ENCODE measurements around the gene FASN. TPM values are rescaled to one million over a fixed set of nuclear protein-coding genes. Genes with fewer than 3 reads are reported as not detected.

Gene FASN
- total and polyA plus RNA-seq, 2 of the 4 experiments (the other 2 are of a cell fraction) = 12.4 to 56.0 TPM

GRCh38 chr17:82078433-82078832 is 19.6 kb downstream of the FASN start:
- no peak overlapping the region for H3K14ac ChIP-seq (replicated peaks; ENCODE audit: low read depth, low read length)
- H3K18ac ChIP-seq (ENCODE audit: low read depth, low read length) = no peak overlapping the region
- WGBS, 2 experiments (ENCODE audit: extremely low coverage in 2 of 2, insufficient read length in 1 of 2) = 95% methylated on average over 7 of the region's 18 CpGs; no CpG with 5 or more reads in 1 of the 2 experiments
- H3K56ac ChIP-seq (ENCODE audit: extremely low read depth, insufficient read depth, low read length) = no peak overlapping the region
- H3K27ac ChIP-seq (ENCODE audit: insufficient read depth, low read length) = no peak overlapping the region
- H3K4me2 ChIP-seq (ENCODE audit: low read depth, low read length) = no peak overlapping the region
- no peak overlapping the region for H4K5ac ChIP-seq (ENCODE audit: low read depth, low read length)
- no peaks in the 10 kb centered on the region for H3K79me1 ChIP-seq (ENCODE audit: low read depth in 1 of 2, low read length in 2 of 2)
- H3K9me3 ChIP-seq (ENCODE audit: control insufficient read depth, insufficient read depth, low read length) = no peaks in the 10 kb centered on the region
- no peak overlapping the region for H2BK20ac ChIP-seq (ENCODE audit: low read depth, low read length)
- H2BK15ac ChIP-seq (ENCODE audit: low read depth, low read length) = no peak overlapping the region
- no peak overlapping the region for H4K8ac ChIP-seq (ENCODE audit: low read depth in 2 of 2, low read length in 2 of 2)
- POLR2A ChIA-PET (ENCODE audit: unreplicated experiment) = no interaction called here
- no peak for DNase-seq
- no peaks in the 10 kb centered on the region for H3K9me1 ChIP-seq (ENCODE audit: insufficient read depth, low read length)
- H4K20me1 ChIP-seq (ENCODE audit: insufficient read depth, low read length) = no peaks in the 10 kb centered on the region; the same call in 1 of the 2 replicates
- H2AK5ac ChIP-seq (ENCODE audit: low read depth, low read length) = no peak overlapping the region
- ATAC-seq (ENCODE audit: low read depth) = no peak
- TSS peak; percentile 44 for BruUV-seq (replicated peaks)
- H2BK5ac ChIP-seq (ENCODE audit: low read depth, low read length, poor library complexity, severe bottlenecking) = no peak overlapping the region
- H4K91ac ChIP-seq (ENCODE audit: insufficient read depth, low read depth, low read length) = no peak overlapping the region
- H2AFZ ChIP-seq (replicated peaks; ENCODE audit: low read length, poor library complexity) = no peak overlapping the region
- TF ChIP-seq RFX5 (IDR thresholded peaks at IDR 0.05; ENCODE audit: low read depth, low read length) = no peak
- no peak for TF ChIP-seq SMC3 (IDR thresholded peaks at IDR 0.05; ENCODE audit: low read depth, low read length)
- TF ChIP-seq RCOR1 (IDR thresholded peaks at IDR 0.05; ENCODE audit: insufficient replicate concordance, low read length) = no peak
- no peak for TF ChIP-seq CHD1 (IDR thresholded peaks at IDR 0.05; ENCODE audit: low read depth, low read length)
- TF ChIP-seq, protein P1, sequence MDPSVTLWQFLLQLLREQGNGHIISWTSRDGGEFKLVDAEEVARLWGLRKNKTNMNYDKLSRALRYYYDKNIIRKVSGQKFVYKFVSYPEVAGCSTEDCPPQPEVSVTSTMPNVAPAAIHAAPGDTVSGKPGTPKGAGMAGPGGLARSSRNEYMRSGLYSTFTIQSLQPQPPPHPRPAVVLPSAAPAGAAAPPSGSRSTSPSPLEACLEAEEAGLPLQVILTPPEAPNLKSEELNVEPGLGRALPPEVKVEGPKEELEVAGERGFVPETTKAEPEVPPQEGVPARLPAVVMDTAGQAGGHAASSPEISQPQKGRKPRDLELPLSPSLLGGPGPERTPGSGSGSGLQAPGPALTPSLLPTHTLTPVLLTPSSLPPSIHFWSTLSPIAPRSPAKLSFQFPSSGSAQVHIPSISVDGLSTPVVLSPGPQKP (IDR thresholded peaks at IDR 0.05; ENCODE audit: borderline replicate concordance, low read depth, low read length) = no peak
- no peak for TF ChIP-seq BHLHE40 (IDR thresholded peaks at IDR 0.05; ENCODE audit: low read depth, low read length)
- no peak for TF ChIP-seq FOS (IDR thresholded peaks at IDR 0.05; ENCODE audit: low read depth, low read length)
- TF ChIP-seq RAD21 (IDR thresholded peaks at IDR 0.05; ENCODE audit: low read length) = no peak
- no peak for TF ChIP-seq NFE2L2 (IDR thresholded peaks at IDR 0.05; ENCODE audit: low read depth, low read length)
- no peak for TF ChIP-seq MXI1 (IDR thresholded peaks at IDR 0.05; ENCODE audit: borderline replicate concordance, low read depth, low read length)
- TF ChIP-seq, protein P2, sequence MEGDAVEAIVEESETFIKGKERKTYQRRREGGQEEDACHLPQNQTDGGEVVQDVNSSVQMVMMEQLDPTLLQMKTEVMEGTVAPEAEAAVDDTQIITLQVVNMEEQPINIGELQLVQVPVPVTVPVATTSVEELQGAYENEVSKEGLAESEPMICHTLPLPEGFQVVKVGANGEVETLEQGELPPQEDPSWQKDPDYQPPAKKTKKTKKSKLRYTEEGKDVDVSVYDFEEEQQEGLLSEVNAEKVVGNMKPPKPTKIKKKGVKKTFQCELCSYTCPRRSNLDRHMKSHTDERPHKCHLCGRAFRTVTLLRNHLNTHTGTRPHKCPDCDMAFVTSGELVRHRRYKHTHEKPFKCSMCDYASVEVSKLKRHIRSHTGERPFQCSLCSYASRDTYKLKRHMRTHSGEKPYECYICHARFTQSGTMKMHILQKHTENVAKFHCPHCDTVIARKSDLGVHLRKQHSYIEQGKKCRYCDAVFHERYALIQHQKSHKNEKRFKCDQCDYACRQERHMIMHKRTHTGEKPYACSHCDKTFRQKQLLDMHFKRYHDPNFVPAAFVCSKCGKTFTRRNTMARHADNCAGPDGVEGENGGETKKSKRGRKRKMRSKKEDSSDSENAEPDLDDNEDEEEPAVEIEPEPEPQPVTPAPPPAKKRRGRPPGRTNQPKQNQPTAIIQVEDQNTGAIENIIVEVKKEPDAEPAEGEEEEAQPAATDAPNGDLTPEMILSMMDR (conservative IDR thresholded peaks at IDR 0.05; ENCODE audit: low read depth, low read length) = no peak
- no peak for TF ChIP-seq POLR2A (IDR thresholded peaks at IDR 0.05; ENCODE audit: low read depth, low read length)
- no peak for TF ChIP-seq MAFK (IDR thresholded peaks at IDR 0.05; ENCODE audit: low read depth, low read length)
- no peak for TF ChIP-seq CEBPB (IDR thresholded peaks at IDR 0.05; ENCODE audit: low read depth, low read length)
- TF ChIP-seq MAZ (IDR thresholded peaks at IDR 0.05; ENCODE audit: borderline replicate concordance, low read depth, low read length) = no peak
- TF ChIP-seq USF2 (IDR thresholded peaks at IDR 0.05; ENCODE audit: low read depth, low read length) = no peak
- H3K9ac ChIP-seq (ENCODE audit: low read depth, low read length) = no peak overlapping the region
- intact Hi-C loops (cut with micrococcal nuclease) = no loop called here
- H3K4ac ChIP-seq (ENCODE audit: low read depth, low read length) = no peak overlapping the region
- in situ Hi-C loops (cut with MboI; ENCODE audit: low sequenced_read_pairs) = no loop called here
- no peak overlapping the region for H2BK120ac ChIP-seq (ENCODE audit: low read depth, low read length)
- no peak overlapping the region for H2AK9ac ChIP-seq (replicated peaks; ENCODE audit: low read depth, low read length, poor library complexity)
- H3K36me3 ChIP-seq (ENCODE audit: control insufficient read depth, insufficient read depth, low read length) = peaks cover 43% of the 10 kb centered on the region
- no peaks in the 10 kb centered on the region for H3K27me3 ChIP-seq (ENCODE audit: control insufficient read depth, insufficient read depth, low read length)
- no peak overlapping the region for H3K4me3 ChIP-seq (ENCODE audit: insufficient read depth, low read depth, low read length)
- no peaks in the 10 kb centered on the region for H3K4me1 ChIP-seq (ENCODE audit: control insufficient read depth, insufficient read depth, low read length)
- H3K23ac ChIP-seq (ENCODE audit: low read depth, low read length) = no peak overlapping the region
- CTCF ChIA-PET = no interaction called here
- dilution Hi-C loops (cut with HindIII; ENCODE audit: low sequenced_read_pairs, unreplicated experiment) = no loop called here
